ENCODE data around the gene TMEM178B.

- no peak for TF ChIP-seq CTCF (IDR thresholded peaks at IDR 0.05; ENCODE audit: poor library complexity)
- TF ChIP-seq EZH2 (IDR thresholded peaks at IDR 0.05; ENCODE audit: borderline replicate concordance): no peak
Measured at GRCh38 chr7:141374425-141374824, 300.6 kb downstream of the TMEM178B start.
